GM12872 (cell line): ENCODE measurements around the gene GOLGA3.

ENCODE experiments used
- TF ChIP-seq, protein P1 (sequence below): IDR thresholded peaks from 3 replicates; pipeline ENCODE4 v1.5.1; 2011; ENCODE audit warnings: low read depth, mild to moderate bottlenecking, low read length, moderate library complexity; ENCODE audit not compliant: insufficient read depth

Gene GOLGA3

DNA sequence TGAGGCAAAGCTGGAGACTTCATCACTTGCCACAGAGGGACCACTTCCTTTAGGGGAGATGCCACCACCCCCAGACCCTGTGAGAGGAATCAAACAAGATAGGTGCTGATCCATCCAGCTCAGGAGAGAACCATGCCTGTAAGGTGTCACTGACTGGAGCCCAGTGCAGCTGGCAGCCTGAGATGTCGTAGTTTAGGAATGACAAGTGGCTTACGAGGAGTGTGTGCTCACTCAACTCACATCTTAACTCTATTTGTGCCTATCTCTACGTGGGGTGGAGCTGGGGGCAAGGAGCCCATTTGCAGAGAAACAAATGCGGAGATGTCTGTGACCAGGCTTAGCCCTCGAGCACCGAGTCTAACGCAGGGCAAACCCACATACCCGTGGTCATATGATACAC is 32.9 kb upstream of the GOLGA3 start:
- TF ChIP-seq, protein P1, sequence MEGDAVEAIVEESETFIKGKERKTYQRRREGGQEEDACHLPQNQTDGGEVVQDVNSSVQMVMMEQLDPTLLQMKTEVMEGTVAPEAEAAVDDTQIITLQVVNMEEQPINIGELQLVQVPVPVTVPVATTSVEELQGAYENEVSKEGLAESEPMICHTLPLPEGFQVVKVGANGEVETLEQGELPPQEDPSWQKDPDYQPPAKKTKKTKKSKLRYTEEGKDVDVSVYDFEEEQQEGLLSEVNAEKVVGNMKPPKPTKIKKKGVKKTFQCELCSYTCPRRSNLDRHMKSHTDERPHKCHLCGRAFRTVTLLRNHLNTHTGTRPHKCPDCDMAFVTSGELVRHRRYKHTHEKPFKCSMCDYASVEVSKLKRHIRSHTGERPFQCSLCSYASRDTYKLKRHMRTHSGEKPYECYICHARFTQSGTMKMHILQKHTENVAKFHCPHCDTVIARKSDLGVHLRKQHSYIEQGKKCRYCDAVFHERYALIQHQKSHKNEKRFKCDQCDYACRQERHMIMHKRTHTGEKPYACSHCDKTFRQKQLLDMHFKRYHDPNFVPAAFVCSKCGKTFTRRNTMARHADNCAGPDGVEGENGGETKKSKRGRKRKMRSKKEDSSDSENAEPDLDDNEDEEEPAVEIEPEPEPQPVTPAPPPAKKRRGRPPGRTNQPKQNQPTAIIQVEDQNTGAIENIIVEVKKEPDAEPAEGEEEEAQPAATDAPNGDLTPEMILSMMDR: no peak

DNA sequence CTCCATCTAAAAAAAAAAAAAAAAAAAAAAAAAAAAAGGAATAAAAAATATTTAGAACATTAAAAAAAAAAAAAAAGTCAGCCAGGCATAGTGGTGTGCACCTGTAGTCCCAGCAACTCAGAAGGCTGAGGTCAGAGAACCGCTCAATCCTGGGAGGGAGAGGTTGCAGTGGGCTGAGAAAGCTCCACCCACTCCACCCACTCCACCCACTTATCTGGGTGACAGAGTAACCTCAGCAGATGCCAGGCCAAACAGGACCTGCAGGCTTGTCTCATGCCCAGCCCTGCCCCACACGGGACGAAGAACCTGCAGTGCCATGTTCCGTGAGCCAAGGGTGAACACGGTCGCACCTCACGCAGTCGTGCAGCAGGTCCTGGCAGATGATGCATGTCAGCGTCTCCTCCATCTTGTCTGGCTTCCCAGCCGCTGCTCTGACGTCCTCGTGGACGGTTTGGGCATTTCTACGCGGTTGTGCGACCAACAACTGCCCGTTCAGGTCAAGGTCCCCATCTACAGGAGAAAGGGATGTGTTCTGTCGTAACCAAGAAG is 30.1 kb upstream of the GOLGA3 start:
- TF ChIP-seq, protein P1: no peak

DNA sequence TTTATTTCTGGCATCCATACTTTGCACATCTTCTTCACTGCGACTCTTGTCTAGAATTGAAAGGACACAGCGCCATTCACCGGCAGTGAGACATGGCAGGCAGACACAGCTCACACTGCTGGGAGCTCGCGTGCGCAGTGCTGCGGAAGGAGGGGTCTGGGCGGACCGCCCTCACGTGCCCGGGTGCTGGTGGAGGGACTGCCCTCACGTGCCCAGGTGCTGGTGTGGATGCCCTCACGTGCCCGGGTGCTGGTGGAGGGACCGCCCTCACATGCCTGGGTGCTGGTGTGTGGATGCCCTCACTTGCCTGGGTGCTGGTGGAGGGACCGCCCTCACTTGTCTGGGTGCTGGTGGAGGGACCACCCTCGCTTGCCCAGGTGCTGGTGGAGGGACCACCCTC is 27.9 kb upstream of the GOLGA3 start:
- TF ChIP-seq, protein P1: no peak

DNA sequence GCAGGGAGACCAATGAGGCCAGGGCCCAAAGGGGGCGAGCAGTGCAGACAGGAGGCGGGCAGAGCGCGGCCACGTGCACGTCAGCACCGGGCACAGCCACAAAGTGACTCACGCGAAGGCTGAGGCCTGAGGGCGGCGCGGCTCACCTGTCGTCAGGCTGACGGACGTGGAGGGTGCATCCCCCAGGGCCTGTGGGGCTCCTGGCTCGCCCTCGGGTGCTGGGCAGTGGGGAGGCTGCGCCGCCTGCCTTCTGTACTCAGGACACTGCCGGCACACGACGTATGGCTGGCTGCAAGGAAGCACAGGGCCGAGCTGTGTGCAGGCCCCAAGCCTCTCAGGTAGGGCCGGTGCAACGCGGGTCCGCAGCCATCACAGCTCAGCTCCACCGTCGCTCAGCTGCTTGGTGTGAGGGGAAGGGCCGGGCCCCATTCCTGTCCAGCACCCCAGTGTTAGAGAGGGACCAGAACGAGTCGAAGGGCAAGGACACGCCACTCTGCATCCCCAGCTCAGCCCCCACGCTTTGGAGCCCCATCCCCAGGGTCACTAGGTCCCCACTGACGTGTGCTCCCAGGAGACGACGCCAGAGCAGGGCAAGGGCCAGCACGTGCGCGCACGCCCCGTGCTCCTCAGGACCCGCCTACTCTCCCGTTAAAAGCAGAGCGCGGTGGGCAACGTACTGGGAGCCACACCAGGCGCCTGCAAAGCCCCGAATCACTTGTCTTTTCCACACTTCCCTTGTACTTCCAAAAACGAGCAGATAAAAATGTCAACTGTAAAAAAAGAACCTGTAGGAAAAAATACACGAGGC is 24.8 kb upstream of the GOLGA3 start:
- TF ChIP-seq, protein P1: no peak

DNA sequence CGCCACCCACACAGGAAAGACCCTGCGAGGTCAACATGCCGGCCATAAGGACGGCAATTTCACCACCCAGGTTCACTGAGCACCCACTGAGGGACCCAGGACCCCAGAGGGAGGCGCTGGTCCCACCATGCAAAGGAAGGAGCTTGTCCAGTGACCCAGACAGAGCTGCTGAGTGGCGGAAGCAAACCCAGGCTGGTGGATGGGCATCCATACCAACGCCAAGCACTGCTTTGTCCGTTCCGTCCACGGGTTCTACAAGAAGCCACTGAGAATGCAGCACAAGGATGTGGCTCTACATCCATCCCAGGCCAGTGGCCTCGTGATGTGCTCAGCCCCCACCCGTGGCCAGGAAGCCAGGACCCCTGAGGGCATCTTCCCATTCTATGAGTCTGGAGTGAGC is 23.8 kb upstream of the GOLGA3 start:
- TF ChIP-seq, protein P1: no peak

DNA sequence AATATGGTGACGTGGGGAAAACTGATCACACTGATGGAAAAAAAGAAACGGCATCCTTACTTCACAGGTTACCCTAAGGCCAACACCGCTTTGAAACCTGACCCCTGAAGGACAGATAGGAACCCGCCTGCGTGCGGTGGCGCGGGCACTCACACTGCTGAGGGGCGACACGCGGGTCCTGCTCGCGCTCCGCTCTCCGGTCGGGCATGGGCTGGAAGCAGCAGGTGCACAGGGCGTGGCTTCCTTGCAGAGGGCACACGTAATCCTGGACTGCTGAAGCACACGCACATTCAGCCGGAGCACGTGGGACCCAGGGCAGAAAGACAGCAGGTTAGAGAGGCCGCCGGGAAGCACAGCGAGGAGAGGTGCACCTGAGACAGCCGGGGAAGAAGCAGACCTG is 22.8 kb upstream of the GOLGA3 start:
- TF ChIP-seq, protein P1: no peak

DNA sequence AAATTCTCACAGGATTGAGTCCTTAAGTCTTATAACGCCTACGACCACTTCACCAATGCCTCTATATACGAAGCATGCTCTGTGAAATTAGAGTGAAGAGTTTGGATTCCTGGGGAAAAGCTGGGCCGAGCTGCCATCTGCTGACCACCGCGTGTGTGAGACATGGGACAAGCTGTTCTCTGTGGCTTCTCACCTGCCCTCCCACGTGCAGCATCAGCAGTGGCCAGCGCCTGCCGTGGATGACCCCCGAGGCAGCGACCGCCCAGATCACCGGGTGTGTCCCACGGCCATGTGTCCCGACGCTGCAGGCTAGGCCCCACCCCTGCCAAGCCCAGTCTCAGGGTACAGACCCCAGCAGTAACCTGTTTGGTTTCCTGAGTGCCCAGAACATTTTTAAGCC is 21.6 kb upstream of the GOLGA3 start:
- TF ChIP-seq, protein P1: no peak
